OCI-LY1 (cell line): Measurements from ENCODE around the gene HNRNPC.

Source experiments
- EZH2 ChIP-seq: fragments of 200-600 bp; sonication (generic), shearing (Covaris generic); IDR thresholded peaks from 2 replicates; pipeline ENCODE4 v1.8.0; 2017; ENCODE audit warnings: borderline replicate concordance, mixed run types, mild to moderate bottlenecking, antibody characterized with exemption, low read length, moderate library complexity, mixed read lengths
- TF ChIP-seq, protein P1 (sequence below): fragments of 200-600 bp; sonication (generic), shearing (Covaris generic); IDR thresholded peaks from 2 replicates; pipeline ENCODE4 v1.5.1; 2017; ENCODE audit warnings: mild to moderate bottlenecking, antibody characterized with exemption, low read length, moderate library complexity, mixed read lengths

DNA sequence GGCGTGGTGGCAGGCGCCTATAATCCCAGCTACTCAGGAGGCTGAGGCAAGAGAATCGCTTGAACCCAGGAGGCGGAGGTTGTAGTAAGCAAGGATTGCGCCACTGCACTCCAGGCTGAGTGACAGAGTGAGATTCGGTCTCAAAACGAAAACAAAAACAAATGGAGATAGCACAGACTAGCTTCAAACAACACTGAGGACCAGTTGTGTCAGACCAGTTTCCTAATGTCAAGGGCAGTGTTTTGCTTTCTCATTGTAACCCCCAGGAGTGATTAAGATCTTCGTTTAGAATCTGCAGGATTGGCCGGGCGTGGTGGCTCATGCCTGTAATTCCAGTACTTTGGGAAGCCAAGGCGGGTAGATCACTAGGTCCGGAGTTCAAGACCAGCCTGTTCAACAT, 29.1 kb upstream of the HNRNPC start:
- TF ChIP-seq EZH2, result no peak
- TF ChIP-seq, protein P1, sequence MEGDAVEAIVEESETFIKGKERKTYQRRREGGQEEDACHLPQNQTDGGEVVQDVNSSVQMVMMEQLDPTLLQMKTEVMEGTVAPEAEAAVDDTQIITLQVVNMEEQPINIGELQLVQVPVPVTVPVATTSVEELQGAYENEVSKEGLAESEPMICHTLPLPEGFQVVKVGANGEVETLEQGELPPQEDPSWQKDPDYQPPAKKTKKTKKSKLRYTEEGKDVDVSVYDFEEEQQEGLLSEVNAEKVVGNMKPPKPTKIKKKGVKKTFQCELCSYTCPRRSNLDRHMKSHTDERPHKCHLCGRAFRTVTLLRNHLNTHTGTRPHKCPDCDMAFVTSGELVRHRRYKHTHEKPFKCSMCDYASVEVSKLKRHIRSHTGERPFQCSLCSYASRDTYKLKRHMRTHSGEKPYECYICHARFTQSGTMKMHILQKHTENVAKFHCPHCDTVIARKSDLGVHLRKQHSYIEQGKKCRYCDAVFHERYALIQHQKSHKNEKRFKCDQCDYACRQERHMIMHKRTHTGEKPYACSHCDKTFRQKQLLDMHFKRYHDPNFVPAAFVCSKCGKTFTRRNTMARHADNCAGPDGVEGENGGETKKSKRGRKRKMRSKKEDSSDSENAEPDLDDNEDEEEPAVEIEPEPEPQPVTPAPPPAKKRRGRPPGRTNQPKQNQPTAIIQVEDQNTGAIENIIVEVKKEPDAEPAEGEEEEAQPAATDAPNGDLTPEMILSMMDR, result no peak
